Stimulated activated CD4-positive, alpha-beta T cell treated with anti-CD3 and anti-CD28 coated beads, Interleukin-2, amount 100 ng/mL, for 48 hours (primary cell): Measurements from ENCODE around the gene POLD2.
"Not testable (repeated sequence)": the region's sequence is repeated elsewhere in the genome, so short reads cannot be mapped to it uniquely, and the experiment has no call there.

Source experiments
- DNase-seq, 2 donors: peaks; one replicate each; pipeline ENCODE4 v3.0.0-alpha.2; 2020

POLD2 gene

DNA sequence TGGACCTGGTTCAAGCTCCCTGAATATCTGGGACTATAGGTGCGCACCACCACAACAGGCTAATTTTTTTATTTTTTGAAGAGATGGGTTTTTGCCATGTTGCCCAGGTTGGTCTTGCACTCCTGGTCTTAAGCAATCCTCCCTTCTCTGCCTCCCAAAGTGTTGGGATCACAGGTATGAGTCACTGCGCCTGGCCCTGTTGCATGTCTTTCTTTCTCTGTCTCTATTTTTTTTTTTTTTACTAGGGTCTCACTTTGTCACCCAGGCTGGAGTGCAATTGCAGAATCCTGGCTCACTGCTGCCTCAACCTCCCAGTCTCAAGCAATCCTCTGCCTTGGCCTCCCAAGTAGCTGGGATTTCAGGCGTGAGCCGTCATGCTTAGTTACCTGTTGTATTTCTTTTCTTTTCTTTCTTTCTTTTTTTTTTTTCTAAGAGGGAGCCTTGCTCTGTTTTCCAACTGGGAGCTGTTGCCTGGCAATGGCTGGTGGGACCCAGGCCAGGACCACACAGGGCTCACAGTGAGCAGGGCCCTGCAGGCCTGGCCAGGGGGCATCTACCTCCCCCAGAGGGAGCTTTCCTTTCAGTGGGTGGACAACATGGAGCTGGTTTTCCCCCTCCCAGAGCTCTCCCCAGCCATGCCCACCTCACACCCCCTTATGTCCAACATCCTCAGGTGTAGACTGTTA, 11.7 kb upstream of the POLD2 start:
- no peak for DNase-seq

DNA sequence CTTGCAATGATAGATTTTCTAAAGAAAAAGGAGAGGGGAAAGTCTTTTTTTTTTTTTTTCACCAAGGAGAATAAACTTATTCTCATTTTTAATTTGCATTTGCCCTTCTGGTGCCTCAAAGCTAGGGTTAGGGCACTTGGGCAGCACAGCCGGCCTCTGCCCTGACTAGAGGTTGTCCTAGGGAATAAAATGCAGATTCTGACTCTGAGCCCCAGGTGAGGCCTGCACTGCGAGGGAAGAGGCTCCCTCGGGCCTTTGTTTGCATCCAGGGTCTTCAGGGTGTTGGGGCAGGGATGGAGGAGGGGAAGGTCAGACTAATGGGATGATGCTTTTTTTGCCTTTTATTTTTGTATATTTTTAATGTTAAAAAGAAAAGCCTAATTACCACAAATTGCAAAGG, 9.9 kb upstream of the POLD2 start:
- no peak for DNase-seq

DNA sequence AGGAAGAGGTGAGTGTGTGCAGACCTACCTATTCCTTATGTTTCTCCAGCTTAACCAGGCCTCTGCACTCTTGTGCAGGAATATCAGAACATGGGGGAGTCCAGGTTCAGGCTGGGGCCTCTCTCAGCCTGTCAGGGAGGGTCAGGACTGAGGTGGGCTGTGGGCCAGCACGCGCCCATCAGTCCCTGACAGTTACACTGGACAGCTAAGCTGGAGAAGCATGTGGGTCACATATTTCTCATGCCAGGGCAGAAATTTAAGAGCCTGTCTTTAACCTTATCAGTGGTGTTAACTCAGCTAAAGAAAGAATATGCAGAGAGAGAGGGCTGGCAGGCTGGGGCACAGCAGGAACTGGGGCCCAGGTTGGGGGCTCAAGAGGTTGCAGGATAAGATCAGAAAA, 8.7 kb upstream of the POLD2 start:
- DNase-seq, result no peak

DNA sequence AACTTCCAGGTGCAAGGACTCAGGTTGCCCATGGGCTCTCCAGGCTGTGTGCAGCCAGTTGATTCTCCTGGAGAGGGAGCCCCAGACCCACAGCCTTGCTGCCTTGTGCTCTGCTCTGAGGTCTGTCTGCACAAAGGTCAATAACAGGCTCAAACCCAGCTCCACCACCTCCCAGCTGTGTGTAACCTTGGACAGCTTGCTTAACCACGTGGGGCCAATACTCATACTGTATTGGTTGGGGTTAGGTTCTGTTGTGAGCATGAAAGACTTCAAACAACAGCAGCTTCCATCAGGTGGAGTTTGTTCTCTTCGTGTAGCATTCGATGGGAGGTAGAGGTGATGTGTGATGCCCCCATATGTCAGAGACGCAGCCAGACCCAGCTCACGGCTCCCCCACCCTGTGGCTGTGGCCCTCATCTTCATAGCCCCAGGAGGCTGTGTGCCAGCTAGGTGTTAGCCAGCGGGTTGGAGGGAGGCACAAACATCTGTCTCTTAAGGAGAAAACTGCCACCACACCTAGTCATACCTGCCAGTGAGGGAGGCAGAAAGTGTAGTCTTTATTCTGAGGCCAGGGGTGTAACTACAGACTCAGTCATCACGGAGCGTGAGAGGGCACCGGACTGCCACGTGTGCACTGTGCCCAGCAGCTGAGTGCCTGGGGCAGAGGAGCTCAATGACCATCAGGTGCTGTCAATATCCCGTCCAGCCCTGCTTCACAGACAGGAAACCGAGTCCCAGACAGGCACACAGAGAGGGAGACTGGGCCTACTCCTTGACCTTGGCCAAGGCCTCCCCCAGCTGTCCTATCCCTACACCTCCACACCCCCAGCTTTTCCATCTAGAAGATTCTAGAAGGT, 8.1 kb upstream of the POLD2 start:
- DNase-seq, result no peak

DNA sequence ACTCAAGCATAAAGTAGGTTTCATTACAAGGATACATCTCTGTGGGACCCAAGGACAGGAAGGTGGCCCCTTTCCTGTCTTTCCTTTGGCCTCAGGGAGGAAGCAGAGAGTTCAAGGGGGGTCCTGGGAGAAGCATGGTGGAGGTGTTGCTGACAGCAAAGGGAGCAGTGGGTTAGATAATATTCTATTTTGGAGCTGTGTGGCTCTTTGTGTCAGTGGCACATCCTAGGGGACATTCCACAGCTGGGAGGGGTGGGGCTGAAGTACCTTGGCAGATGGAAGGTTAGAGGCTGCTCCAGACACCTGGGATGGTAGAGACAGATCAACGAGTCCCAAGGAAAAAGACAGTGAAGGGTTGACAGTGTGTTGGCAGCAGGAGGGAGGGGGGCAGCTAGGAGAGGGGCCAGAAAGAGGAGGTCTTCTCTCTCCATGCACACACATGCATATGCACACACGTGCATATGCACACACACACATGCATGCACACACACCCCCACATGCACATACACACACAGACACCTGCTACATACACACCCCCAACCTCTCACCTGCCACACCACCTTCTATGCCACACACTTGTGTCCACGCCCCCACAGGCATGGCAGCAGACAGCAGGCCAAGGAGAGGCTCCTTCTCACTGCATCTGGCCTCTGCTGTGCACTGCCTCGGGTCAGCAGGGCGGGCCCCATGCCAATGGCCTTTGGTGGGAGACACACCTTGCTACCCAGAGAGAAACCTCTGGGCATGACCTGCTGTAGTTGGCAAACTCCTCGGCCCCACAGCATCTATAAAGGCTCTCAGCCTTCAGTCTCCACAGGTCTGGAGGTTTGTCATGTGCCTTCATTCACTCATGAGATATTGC, 5.6 kb upstream of the POLD2 start:
- no peak for DNase-seq

DNA sequence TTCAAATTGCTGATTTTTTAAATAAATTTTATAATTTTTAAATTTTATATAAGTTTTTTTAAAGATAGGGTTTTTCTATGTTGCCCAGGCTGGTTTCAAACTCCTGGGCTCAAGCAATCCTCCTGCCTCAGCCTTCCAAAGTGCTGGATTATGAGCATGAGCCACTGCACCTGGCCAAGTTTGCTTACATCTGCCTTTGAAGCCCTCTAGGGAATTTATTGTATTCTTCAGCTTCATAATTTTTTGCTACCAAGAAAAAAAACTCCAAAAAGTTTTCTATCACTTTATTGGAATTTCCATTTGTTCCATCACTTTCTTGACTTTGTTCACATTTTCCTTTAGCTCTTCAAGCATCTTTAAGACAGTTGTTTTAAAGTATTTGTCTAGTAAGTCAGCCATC, 3.8 kb upstream of the POLD2 start:
- no peak for DNase-seq

DNA sequence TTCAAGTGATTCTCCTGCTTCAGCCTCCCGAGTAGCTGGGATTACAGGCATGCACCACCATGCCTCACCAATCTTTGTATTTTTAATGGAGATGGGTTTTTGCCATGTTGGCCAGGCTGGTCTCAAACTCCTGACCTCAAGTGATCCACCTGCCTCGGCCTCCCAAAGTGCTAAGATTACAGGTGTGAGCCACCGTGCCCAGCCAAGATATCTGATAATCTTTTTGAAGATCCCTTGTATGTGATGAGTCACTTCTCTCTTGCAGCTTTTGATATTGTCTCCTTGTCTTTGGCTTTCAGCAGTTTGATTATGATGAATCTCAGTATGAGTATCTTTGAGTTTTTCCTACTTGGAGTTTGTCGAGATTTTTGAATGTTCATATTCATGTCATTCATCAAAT, 3.2 kb upstream of the POLD2 start:
- not testable (repeated sequence) for DNase-seq

DNA sequence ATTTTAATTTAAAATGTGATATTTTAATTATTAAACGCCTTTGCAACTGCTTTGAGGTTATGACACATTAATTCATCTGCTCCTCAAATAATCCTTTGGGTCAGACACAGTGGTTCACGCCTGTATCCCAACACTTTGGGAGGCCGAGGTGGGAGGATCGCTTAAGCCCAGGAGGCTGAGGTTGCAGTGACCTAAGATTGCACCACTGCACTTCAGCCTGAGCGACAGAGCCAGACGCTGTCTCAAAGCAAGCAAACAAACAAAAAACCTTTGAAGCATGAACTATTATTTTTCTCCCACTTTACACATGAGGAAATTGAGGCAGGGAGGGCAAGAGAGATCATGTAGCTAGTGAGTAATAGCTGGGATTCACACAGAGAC, 1.5 kb upstream of the POLD2 start:
- no peak for DNase-seq

DNA sequence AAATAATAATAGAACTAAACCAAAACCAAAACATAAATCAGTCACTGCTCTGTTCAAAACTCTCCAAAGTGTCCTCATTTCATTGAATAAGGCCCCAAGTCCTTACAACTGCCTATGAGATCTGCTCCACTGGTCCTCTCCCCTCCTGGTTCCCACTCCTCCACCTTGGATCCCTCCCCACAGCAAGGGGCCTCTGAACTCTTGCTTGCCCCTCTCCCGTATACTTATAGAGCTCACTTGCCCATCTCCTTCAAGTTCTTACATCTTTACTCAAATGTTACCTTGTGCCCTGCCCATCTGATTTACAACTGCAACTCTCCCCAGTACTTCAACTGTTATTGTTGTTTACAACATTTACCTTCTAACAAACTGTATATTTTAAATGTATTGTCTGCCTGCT, 819 bp downstream of the POLD2 start:
- no peak for DNase-seq

DNA sequence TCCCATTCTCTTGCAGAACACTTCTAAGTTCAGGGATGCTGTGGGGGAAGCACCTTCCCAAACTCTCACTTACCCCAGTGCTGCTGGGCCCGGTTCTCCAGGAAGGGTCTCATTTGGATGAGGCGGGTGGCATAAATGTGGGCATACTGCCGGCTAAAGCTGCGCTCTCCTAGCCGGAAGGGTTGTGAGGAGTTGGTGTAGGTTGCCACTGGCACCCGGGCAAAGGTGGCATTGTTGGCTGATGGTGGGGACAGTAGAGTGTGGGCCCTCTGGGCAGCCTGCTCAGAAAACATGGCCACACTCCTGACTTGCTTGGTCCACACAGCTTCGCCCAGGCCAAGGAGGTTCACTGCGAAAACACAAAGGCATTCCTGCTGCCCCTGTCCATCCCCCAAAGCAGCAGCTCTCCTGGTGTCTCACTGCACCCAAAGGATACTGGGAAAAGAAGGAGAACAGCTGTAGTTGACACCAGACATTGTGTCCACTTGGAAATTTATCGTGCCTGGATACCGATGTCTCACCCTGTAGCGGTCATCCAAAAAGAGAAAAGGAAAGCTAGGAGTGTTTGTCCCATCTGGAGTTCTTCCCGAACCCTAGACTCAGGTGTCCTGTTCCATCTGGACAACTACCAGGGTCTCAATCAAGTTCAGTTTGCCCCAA, 1.5 kb downstream of the POLD2 start:
- DNase-seq, result no peak

DNA sequence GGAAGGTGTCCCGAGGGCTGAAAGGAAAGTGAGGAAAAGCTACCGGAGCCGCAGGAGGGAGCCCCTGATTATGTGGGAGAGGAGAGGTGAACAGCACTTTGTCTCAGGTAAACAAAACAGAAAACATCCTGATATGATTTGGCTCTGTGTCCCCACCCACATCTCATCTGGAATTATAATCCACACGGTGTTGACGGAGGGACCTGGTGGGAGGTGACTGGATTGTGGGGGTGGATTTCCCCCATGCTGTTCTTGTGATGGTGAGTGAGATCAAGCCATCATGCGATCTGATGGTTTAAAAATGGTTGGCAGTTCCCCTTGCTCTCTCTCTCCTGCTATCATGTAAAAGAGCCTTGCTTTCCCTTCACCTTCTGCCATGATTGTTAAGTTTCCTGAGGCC, 3.0 kb downstream of the POLD2 start:
- DNase-seq, result no peak

DNA sequence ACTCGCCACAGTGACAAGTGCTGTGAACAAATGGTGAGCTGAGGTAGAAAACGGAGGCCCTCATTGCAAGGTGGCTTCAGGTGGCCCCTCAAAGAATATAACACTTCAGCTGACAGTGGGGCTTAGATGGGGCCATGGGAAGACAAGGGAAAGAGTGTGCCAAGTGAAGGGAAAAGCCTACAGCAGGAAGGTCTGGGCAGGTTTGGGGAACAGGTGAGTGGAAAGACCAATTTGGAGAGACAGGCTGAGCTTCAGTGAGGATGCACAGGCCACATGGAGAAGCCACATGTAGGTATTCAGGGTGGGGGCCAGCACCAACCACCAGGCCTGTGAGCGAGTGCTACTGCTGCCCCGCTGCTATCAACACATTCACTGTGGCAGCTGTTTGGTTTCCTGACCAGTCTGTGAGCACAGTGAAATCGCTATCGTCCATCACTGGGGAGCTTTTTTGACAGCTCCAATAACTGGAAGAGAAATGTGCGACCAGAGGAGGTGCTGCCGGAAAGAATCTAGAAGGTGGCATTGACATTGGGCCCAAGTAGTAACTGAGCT, 3.4 kb downstream of the POLD2 start:
- DNase-seq, result no peak

DNA sequence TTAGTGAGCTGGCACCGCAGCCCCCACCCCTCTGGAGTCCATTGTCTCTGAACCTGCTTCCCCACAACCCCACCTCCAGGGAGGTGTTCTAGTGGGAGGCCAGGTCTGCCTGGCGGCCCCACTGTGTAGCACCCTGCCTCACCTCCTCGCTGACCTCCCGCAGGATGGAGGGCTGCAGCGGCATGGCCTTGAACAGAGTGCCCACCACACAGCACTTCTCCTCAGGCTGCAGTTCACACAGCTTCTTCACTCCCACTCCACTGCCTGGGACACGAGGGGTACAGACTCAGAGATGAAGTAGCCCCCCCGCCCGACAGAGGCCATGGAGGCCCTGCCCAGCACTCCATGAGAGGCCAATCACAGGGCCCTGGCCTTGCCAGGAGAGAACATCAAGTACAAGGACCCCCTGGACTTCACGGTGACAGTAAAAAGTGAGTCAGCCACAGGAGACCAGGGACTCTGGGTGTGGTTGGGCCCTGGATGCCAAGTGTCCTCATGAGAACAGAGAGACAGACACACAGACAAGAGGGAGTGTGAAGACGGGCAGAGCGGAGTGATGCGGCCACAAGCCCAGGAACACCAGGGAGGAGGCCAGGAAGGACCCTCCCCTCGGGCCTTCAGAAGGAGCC, 5.4 kb downstream of the POLD2 start:
- DNase-seq, result no peak

DNA sequence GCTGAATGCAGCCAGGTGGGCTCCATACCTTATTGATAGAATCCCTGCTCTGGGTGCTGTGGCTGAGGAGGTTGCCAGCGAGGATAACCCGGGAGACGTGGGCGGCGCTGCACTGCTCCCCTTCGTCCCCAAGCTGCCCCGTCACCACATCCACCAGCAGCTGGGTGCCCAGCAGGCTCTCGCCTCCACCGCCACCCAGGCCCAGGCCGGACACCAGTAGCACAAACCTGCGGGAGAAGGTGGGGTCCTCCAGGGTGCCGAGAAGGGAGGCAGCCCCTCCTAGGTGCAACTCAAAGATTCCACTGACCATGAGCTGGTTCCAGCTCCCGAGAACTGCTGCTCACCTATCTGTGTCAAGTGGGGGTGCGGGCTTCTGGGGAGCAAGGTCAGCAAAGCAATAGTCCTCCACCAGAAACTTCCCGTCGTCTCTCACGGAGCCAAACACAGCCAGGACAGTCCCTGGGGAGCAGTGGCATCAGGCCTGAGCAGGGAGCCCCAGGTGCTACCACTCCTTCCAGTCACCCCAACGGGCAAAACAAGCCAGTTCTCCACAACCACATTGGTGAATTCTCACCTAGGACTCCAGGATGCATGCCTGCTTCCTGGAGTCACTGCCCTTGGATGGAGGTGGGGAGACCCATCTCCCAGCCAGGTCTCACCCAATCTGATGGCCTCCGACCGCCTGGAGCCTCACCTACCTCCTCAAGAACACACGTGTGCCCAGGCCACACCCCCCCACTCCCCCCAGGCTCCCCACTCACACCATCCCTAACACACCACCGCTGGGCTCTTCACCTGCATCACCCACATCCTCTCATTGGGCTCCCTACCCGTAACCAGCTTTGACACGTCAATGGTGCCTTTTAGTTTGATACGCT, 6.3 kb downstream of the POLD2 start:
- DNase-seq, result no peak

DNA sequence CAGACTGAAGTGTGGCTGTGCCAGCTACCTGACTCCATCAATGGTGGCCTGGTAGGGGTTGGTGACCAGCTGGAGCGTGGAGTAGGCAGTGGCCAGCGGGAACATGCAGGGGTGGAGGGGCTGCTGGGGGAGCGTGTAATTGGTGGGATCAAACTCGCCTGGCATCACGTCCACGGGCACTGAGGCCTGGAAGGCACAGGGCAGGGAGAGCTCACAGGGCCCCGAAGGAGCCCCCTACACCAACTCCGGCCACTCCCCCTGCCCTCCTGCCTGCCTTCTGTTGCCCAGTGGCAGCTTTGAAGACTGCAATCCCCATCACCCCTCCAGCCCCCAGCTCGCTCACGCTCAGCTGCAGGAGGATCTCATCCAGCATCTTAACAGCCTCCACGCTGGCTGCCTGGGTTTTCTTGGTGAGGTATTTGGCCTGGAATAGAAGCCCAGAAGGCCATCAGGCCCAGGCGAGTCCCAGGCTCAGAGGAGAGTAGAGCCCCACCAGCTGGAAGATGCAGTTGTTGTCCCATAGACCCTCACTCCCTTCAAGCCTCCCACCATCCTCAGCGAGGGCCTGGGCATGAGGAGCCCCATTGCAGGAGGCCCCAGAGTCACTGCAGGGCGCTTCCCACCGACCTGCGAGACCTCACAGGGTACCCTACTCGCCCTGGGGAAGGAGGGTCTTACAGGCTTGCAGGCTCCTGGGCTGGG, 7.1 kb downstream of the POLD2 start:
- no peak for DNase-seq

DNA sequence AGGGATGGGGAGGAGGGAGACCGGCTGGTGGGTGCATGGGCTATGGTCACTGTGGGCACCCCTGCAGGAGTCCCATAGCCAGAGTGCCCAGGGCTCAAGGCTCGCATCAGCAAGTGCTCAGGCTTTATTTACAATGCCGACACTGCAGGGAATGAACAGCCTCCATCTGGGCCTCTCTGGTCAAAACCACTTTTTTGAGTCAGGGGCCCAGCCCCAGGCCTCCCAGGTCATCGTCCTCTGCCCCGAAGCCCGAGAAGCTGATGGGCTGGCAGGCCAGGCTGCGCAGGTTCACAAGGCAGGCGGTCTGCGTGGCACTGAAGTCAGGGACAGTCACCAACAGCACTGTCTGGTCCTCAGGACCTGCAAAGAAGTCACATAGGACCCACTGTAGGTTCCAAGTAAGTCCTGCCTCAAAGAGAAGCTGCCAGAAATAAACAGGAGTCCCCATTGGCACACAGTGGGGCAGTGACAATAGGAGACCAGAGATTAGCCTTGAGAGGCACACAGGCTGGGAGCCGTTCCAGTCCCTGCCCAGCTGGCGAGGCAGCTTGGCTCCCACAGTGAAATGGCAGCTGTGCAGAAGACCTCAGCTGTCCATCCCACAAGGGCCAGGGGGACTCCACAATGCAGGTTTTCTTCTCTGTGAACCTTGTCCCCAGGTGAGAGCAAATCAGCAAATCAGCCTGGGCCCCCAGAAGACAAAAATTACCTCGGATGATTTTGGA, 8.6 kb downstream of the POLD2 start:
- no peak for DNase-seq

DNA sequence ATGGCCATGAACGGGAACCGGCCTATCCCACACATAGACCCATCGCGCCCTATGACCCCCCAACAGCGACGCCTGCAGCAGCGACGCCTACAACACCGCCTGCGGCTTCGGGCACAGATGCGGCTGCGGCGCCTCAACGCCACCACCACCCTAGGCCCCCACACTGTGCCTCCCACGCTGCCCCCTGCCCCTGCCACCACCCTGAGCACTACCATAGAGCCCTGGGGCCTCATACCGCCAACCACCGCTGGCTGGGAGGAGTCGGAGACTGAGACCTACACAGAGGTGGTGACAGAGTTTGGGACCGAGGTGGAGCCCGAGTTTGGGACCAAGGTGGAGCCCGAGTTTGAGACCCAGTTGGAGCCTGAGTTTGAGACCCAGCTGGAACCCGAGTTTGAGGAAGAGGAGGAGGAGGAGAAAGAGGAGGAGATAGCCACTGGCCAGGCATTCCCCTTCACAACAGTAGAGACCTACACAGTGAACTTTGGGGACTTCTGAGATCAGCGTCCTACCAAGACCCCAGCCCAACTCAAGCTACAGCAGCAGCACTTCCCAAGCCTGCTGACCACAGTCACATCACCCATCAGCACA, 9.5 kb downstream of the POLD2 start:
- DNase-seq, result no peak

DNA sequence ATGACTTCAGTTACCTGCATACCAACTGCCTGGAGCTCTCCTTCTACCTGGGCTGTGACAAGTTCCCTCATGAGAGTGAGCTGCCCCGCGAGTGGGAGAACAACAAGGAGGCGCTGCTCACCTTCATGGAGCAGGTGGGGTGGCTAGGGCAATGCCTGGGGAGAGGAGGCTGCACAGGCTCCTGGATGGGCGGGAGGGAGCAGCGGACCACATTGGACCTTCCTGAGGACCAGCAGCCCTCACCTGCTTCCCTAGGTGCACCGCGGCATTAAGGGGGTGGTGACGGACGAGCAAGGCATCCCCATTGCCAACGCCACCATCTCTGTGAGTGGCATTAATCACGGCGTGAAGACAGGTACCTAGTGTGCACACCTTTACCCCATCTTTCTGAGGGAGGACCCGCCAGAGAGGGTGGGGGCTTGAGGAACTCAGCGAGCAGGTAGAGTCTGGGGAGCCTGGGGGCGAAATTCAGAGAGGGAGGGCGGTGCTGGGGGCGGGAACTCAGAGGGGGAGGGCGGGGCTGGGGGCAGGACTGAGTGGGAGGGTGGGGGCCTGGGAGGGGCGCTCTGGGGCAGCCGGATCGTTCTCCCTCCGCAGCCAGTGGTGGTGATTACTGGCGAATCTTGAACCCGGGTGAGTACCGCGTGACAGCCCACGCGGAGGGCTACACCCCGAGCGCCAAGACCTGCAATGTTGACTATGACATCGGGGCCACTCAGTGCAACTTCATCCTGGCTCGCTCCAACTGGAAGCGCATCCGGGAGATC, 10.2 kb downstream of the POLD2 start:
- no peak for DNase-seq
